HG02571 (cell line): ENCODE results near the gene DOCK2.

Experiments
- ATAC-seq: cut with Tn5 transposase; IDR thresholded peaks from one replicate; pipeline ENCODE4 v1.9.1; 2021; ENCODE audit warnings: mild to moderate bottlenecking, moderate library complexity; ENCODE audit not compliant: unreplicated experiment

The DOCK2 gene

GRCh38 chr5:170109059-170110031 lies 472.3 kb downstream of the DOCK2 start:
- no peak for ATAC-seq

GRCh38 chr5:170110403-170111087 lies 473.5 kb downstream of the DOCK2 start:
- ATAC-seq = no peak

- ATAC-seq = no peak
Measured at GRCh38 chr5:170111088-170111785, 474.2 kb downstream of the DOCK2 start.

- no peak for ATAC-seq
Measured at GRCh38 chr5:170112876-170113521, 475.9 kb downstream of the DOCK2 start.

- no peak for ATAC-seq
Measured at GRCh38 chr5:170113522-170113900, 476.4 kb downstream of the DOCK2 start.

- no peak for ATAC-seq
Measured at GRCh38 chr5:170114271-170114670, 477.2 kb downstream of the DOCK2 start.

- no peak for ATAC-seq
Measured at GRCh38 chr5:170115925-170116324, 478.9 kb downstream of the DOCK2 start.

GRCh38 chr5:170117736-170118135 lies 480.7 kb downstream of the DOCK2 start:
- no peak for ATAC-seq

GRCh38 chr5:170120576-170120975 lies 483.5 kb downstream of the DOCK2 start:
- ATAC-seq = no peak

- no peak for ATAC-seq
Measured at GRCh38 chr5:170121321-170121720, 484.2 kb downstream of the DOCK2 start.

GRCh38 chr5:170126061-170126460 lies 489.0 kb downstream of the DOCK2 start:
- ATAC-seq = no peak

- no peak for ATAC-seq
Measured at GRCh38 chr5:170126626-170127025, 489.6 kb downstream of the DOCK2 start.

GRCh38 chr5:170131235-170131634 lies 494.2 kb downstream of the DOCK2 start:
- ATAC-seq = no peak

GRCh38 chr5:170132269-170132975 lies 495.3 kb downstream of the DOCK2 start:
- no peak for ATAC-seq
